ENCODE results near the gene MUC13.

The MUC13 gene

DNA sequence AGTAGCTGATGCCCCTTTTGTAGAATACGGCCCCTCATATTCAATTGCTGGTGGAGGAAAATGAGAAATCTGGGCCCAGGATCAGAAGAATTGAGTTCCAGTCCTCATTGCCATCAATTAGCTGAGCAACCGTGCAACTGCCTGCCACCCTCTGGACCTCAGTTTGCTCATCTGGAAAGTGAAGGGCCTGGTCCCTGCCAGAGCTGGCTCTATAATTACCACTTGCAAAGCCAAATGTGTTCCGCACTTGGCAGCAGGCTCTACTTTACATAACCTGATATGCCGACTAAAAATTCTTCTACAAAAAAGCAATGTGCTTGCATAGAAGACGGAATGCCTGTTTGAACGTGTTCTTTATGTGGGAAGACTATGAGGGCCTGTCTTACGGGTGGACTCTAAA, 38.8 kb downstream of the MUC13 start:
- TF ChIP-seq POLR2AphosphoS5 (IDR thresholded peaks at IDR 0.05; ENCODE audit: low read depth) (no peak), SPI1 (IDR thresholded peaks at IDR 0.05; ENCODE audit: borderline replicate concordance, low read depth) (no peak), GABPA (IDR thresholded peaks at IDR 0.05; ENCODE audit: low read depth) (no peak)
- TF ChIP-seq, protein P1, sequence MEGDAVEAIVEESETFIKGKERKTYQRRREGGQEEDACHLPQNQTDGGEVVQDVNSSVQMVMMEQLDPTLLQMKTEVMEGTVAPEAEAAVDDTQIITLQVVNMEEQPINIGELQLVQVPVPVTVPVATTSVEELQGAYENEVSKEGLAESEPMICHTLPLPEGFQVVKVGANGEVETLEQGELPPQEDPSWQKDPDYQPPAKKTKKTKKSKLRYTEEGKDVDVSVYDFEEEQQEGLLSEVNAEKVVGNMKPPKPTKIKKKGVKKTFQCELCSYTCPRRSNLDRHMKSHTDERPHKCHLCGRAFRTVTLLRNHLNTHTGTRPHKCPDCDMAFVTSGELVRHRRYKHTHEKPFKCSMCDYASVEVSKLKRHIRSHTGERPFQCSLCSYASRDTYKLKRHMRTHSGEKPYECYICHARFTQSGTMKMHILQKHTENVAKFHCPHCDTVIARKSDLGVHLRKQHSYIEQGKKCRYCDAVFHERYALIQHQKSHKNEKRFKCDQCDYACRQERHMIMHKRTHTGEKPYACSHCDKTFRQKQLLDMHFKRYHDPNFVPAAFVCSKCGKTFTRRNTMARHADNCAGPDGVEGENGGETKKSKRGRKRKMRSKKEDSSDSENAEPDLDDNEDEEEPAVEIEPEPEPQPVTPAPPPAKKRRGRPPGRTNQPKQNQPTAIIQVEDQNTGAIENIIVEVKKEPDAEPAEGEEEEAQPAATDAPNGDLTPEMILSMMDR (IDR thresholded peaks at IDR 0.05; ENCODE audit: insufficient read depth, low read length), result no peak
- TF ChIP-seq, protein P2, sequence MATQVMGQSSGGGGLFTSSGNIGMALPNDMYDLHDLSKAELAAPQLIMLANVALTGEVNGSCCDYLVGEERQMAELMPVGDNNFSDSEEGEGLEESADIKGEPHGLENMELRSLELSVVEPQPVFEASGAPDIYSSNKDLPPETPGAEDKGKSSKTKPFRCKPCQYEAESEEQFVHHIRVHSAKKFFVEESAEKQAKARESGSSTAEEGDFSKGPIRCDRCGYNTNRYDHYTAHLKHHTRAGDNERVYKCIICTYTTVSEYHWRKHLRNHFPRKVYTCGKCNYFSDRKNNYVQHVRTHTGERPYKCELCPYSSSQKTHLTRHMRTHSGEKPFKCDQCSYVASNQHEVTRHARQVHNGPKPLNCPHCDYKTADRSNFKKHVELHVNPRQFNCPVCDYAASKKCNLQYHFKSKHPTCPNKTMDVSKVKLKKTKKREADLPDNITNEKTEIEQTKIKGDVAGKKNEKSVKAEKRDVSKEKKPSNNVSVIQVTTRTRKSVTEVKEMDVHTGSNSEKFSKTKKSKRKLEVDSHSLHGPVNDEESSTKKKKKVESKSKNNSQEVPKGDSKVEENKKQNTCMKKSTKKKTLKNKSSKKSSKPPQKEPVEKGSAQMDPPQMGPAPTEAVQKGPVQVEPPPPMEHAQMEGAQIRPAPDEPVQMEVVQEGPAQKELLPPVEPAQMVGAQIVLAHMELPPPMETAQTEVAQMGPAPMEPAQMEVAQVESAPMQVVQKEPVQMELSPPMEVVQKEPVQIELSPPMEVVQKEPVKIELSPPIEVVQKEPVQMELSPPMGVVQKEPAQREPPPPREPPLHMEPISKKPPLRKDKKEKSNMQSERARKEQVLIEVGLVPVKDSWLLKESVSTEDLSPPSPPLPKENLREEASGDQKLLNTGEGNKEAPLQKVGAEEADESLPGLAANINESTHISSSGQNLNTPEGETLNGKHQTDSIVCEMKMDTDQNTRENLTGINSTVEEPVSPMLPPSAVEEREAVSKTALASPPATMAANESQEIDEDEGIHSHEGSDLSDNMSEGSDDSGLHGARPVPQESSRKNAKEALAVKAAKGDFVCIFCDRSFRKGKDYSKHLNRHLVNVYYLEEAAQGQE (IDR thresholded peaks at IDR 0.05; ENCODE audit: insufficient replicate concordance, low read depth), result no peak
- H3K27ac ChIP-seq (replicated peaks), result no peak overlapping the region
- peaks cover 2% of the 10 kb centered on the region for H3K27me3 ChIP-seq (ENCODE audit: insufficient read depth, poor library complexity, severe bottlenecking)
- no peak overlapping the region for H3K4me3 ChIP-seq (replicated peaks; ENCODE audit: insufficient read depth, low read length)
- DNase-seq (ENCODE audit: low read depth in 1 of 2, low spot score in 1 of 2), result no peak

DNA sequence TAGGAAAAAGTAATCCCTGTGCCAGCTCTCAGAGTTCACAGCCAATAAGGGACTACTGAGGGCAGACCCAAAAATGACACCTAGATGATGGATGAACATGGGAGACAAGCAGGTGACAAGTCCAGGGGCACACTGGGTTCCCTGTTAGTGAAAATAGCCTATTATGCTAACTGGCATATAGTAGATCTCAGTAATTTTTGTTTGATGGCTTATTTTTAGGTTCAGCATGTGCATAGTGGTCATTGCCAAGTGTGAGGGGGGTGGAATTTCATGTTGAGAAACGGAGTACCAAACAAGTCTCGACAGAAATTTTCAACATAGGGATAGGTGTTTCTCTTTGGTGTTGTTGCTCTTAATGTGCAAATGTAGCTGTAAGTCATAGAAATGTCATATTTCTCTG, 41.0 kb downstream of the MUC13 start:
- no peak overlapping the region for H3K27ac ChIP-seq (replicated peaks)
- no peak for DNase-seq (ENCODE audit: low read depth in 1 of 2, low spot score in 1 of 2)
- H3K27me3 ChIP-seq (ENCODE audit: insufficient read depth, poor library complexity, severe bottlenecking), result peaks cover 8% of the 10 kb centered on the region
- TF ChIP-seq, protein P1 (IDR thresholded peaks at IDR 0.05; ENCODE audit: insufficient read depth, low read length), result no peak
- TF ChIP-seq, protein P2 (IDR thresholded peaks at IDR 0.05; ENCODE audit: insufficient replicate concordance, low read depth), result no peak
- TF ChIP-seq SPI1 (IDR thresholded peaks at IDR 0.05; ENCODE audit: borderline replicate concordance, low read depth) (no peak), POLR2AphosphoS5 (IDR thresholded peaks at IDR 0.05; ENCODE audit: low read depth) (no peak), GABPA (IDR thresholded peaks at IDR 0.05; ENCODE audit: low read depth) (no peak)
- H3K4me3 ChIP-seq (replicated peaks; ENCODE audit: insufficient read depth, low read length), result no peak overlapping the region

DNA sequence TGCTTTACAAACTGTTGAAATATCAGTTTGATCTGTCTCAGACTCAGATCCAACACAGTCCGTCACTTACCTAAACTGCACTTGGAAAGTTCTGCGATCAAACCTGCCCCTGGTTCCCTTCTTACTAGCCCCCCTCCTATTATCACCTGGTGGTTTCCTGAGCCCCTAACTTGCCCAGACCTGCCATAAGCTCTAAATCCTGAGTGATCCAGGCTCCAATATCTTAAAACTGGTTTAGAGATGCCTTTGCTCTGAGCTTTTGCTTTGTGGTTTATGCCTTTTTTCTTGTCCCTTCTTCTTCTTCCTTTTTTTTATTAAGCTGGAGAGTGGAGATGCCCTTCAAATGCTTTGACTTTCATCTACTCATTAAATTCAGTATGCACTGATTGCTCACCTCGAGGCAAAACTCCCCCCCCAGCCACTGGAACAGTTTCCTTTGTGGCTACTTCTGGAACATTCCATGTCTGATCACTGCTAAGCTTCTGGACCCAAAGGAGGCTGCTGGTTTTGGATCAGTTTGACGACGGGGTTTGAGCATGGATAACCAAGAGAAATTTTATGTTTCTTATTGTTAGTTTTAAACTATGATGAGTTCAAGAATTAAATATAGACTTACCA, 43.9 kb downstream of the MUC13 start:
- H3K27me3 ChIP-seq (ENCODE audit: insufficient read depth, poor library complexity, severe bottlenecking), result peaks cover 26% of the 10 kb centered on the region
- no peak overlapping the region for H3K4me3 ChIP-seq (replicated peaks; ENCODE audit: insufficient read depth, low read length)
- TF ChIP-seq, protein P2 (IDR thresholded peaks at IDR 0.05; ENCODE audit: insufficient replicate concordance, low read depth), result no peak
- TF ChIP-seq POLR2AphosphoS5 (IDR thresholded peaks at IDR 0.05; ENCODE audit: low read depth), result no peak
- TF ChIP-seq, protein P1 (IDR thresholded peaks at IDR 0.05; ENCODE audit: insufficient read depth, low read length), result no peak
- no peak for TF ChIP-seq SPI1 (IDR thresholded peaks at IDR 0.05; ENCODE audit: borderline replicate concordance, low read depth)
- TF ChIP-seq GABPA (IDR thresholded peaks at IDR 0.05; ENCODE audit: low read depth), result no peak
- no peak overlapping the region for H3K27ac ChIP-seq (replicated peaks)
- no peak for DNase-seq (ENCODE audit: low read depth in 1 of 2, low spot score in 1 of 2)

Data from HL-60 (cell line).